ENCODE data around the gene SMPD4.
"Not testable (repeated sequence)": the region's sequence is repeated elsewhere in the genome, so short reads cannot be mapped to it uniquely, and the experiment has no call there.

DNA sequence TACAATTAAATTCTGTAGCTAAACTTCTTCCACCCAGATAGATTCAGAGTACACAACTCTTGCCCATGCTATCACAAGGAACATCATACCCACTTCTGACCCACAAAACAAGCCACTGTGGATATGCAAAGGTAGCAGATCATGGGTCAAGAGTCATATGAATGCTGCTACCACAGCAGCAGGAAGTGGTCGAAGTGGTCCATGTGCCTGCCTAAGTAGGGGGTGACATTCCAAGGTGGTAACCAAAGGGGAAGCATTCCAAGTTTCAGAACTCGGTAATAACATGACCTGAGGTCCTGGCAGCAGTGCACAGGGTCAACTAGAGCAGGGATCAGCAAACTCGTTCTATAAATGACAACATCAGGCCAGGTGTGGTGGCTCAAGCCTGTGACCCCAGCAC, 11.0 kb upstream of the SMPD4 start:
- TF ChIP-seq, protein P1, sequence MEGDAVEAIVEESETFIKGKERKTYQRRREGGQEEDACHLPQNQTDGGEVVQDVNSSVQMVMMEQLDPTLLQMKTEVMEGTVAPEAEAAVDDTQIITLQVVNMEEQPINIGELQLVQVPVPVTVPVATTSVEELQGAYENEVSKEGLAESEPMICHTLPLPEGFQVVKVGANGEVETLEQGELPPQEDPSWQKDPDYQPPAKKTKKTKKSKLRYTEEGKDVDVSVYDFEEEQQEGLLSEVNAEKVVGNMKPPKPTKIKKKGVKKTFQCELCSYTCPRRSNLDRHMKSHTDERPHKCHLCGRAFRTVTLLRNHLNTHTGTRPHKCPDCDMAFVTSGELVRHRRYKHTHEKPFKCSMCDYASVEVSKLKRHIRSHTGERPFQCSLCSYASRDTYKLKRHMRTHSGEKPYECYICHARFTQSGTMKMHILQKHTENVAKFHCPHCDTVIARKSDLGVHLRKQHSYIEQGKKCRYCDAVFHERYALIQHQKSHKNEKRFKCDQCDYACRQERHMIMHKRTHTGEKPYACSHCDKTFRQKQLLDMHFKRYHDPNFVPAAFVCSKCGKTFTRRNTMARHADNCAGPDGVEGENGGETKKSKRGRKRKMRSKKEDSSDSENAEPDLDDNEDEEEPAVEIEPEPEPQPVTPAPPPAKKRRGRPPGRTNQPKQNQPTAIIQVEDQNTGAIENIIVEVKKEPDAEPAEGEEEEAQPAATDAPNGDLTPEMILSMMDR (IDR thresholded peaks at IDR 0.05; ENCODE audit: low read length): not testable (repeated sequence)
- TF ChIP-seq EZH2 (IDR thresholded peaks at IDR 0.05; ENCODE audit: borderline replicate concordance, low read length): not testable (repeated sequence)
